GM12878 (cell line): ENCODE data around the gene NEGR1. TPM values are rescaled to one million over a fixed set of nuclear protein-coding genes. Genes with fewer than 3 reads are reported as not detected.

Source experiments
- ATAC-seq: fragments of 200-7000 bp; cut with Tn5 transposase; 3 replicates; pipeline ENCODE4 v1.9.1; 2020; ENCODE audit warnings: mild to moderate bottlenecking, moderate library complexity
- BruUV-seq: library from RNA; stranded (reverse); fragments of 400-500 nt; replicated peaks from 2 replicates; lab custom pipeline; 2021; lab: Mats Ljungman, UMichigan
- CTCF ChIA-PET: fragments of 300-600 bp; sonication (Branson Sonifier 250); formaldehyde crosslinking; extraction: SDS; loops from one replicate; lab custom pipeline; 2021; ENCODE audit warnings: inconsistent platforms; lab: Yijun Ruan, JAX
- POLR2A ChIA-PET: fragments of 350-600 bp; formaldehyde crosslinking; extraction: SDS; loops from one replicate; lab custom pipeline; 2021; ENCODE audit warnings: inconsistent platforms; lab: Charles Lee
- RAD21 ChIA-PET: fragments of 300-600 bp; sonication (Branson Sonifier 250); formaldehyde crosslinking; loops from one replicate; lab custom pipeline; 2023; ENCODE audit warnings: antibody characterized with exemption; ENCODE audit not compliant: unreplicated experiment; lab: Charles Lee
- SMC1A ChIA-PET: fragments of 300-600 bp; sonication (Branson Sonifier 250); formaldehyde crosslinking; loops from one replicate; lab custom pipeline; 2023; ENCODE audit not compliant: unreplicated experiment, uncharacterized antibody; lab: Charles Lee
- DNase-seq: peaks from one replicate; pipeline ENCODE4 v3.0.0-alpha.2; 2011; ENCODE audit warnings: low read depth, low spot score
- FAIRE-seq: peaks from 3 replicates; lab custom pipeline; 2011; peaks lifted over from hg19 to GRCh38; lab: Jason Lieb, UNC
- H2AFZ ChIP-seq: 2 replicates; pipeline ENCODE4 v1.6.0; 2011; ENCODE audit warnings: low read depth, low read length, control low read depth; ENCODE audit not compliant: control insufficient read depth
- H3K27ac ChIP-seq: 2 replicates; pipeline ENCODE4 v1.5.1; 2011; ENCODE audit warnings: control low read depth; ENCODE audit not compliant: control insufficient read depth, insufficient read depth
- H3K27me3 ChIP-seq, 2 experiments: replicated peaks in 1 of 2; 2 replicates each; pipeline versions ENCODE4 v1.6.0 to v1.6.1; 2011; ENCODE audit warnings: low read length in 1 of 2; ENCODE audit not compliant: control insufficient read depth in 2 of 2, insufficient read depth in 2 of 2
- H3K36me3 ChIP-seq, 2 experiments: 2 replicates each; pipeline ENCODE4 v1.5.1; 2011; ENCODE audit warnings: low read length in 1 of 2; ENCODE audit not compliant: control insufficient read depth in 2 of 2, insufficient read depth in 2 of 2
- H3K4me1 ChIP-seq: 2 replicates; pipeline ENCODE4 v1.6.1; 2011; ENCODE audit warnings: mild to moderate bottlenecking, low read length, moderate library complexity, mixed read lengths; ENCODE audit not compliant: control insufficient read depth, insufficient read depth
- H3K4me2 ChIP-seq: 2 replicates; pipeline ENCODE4 v1.6.0; 2011; ENCODE audit warnings: control low read depth; ENCODE audit not compliant: control insufficient read depth, insufficient read depth
- H3K4me3 ChIP-seq: fragments of 200-600 bp; sonication (generic); 2 replicates; pipeline ENCODE4 v1.5.1; 2016
- H3K79me2 ChIP-seq: 2 replicates; pipeline ENCODE4 v1.6.0; 2011; ENCODE audit warnings: low read length; ENCODE audit not compliant: control insufficient read depth, insufficient read depth
- H3K9ac ChIP-seq: 2 replicates; pipeline ENCODE4 v1.8.0; 2011; ENCODE audit warnings: low read length, control low read depth, mixed read lengths; ENCODE audit not compliant: control insufficient read depth, insufficient read depth
- H3K9me3 ChIP-seq: replicated peaks from 3 replicates; pipeline ENCODE4 v1.5.1; 2011; ENCODE audit warnings: mild to moderate bottlenecking, low read length; ENCODE audit not compliant: control insufficient read depth, insufficient read depth
- H4K20me1 ChIP-seq: 2 replicates; pipeline ENCODE4 v1.6.0; 2011; ENCODE audit not compliant: control insufficient read depth, insufficient read depth
- BMI1 ChIP-seq: fragments of 450-650 bp; IDR thresholded peaks from 2 replicates; pipeline ENCODE4 v1.6.1; 2016; ENCODE audit warnings: mild to moderate bottlenecking, moderate library complexity, borderline replicate concordance
- CHD2 ChIP-seq: IDR thresholded peaks from 2 replicates; pipeline ENCODE4 v1.6.1; 2011; ENCODE audit warnings: low read depth, low read length, improper control_type of control experiment, borderline replicate concordance
- CUX1 ChIP-seq: IDR thresholded peaks from 2 replicates; pipeline ENCODE4 v1.6.1; 2012; ENCODE audit warnings: improper control_type of control experiment, low read depth, low read length; ENCODE audit not compliant: insufficient replicate concordance
- FOXM1 ChIP-seq: IDR thresholded peaks from 2 replicates; pipeline ENCODE4 v1.6.1; 2012; ENCODE audit warnings: low read depth, mild to moderate bottlenecking, inconsistent platforms, low read length, moderate library complexity
- MYC ChIP-seq: IDR thresholded peaks from 2 replicates; pipeline ENCODE4 v1.6.1; 2011; ENCODE audit warnings: mild to moderate bottlenecking, low read length, moderate library complexity, inconsistent platforms; ENCODE audit not compliant: insufficient read depth, insufficient replicate concordance, insufficient read length, severe bottlenecking
- ZBTB33 ChIP-seq: fragments of 450-650 bp; IDR thresholded peaks from 2 replicates; pipeline ENCODE4 v1.6.1; 2017; ENCODE audit warnings: mild to moderate bottlenecking
- WGBS: methylation state at CpG from one replicate; pipeline ENCODE4 v1.1.6; 2016; ENCODE audit warnings: low lambda C conversion rate; ENCODE audit not compliant: insufficient replicate concordance, insufficient coverage; ENCODE audit errors: missing lambda C conversion rate; 5-methylcytosine and 5-hydroxymethylcytosine counted together
- in situ Hi-C: fragments of 300-500 bp; cut with MboI; formaldehyde crosslinking; loops from 9 replicates; pipeline ENCODE4 v1.14.3; 2018; ENCODE audit warnings: mixed read lengths
- intact Hi-C: fragments of 100-400 bp; cut with micrococcal nuclease; formaldehyde crosslinking; loops from one replicate; pipeline ENCODE4 v1.14.2; 2022; ENCODE audit not compliant: unreplicated experiment
- polyA plus RNA-seq, 11 experiments: library from polyadenylated mRNA; depleted of rRNA in 4 of 11; unstranded in 6 of 11; stranded (reverse) in 5 of 11; fragments of >200 nt; fragmentation: Nextera tagmentation in 4 of 11; fragmentation: Illumina TruSeq in 1 of 11; extraction: Ambion mirVana in 4 of 11; extraction: Trizol in 1 of 11; gene quantifications; 1 replicate in 1 of 11; 2 replicates in 10 of 11; pipeline versions ENCODE4 v1.2.1 to v1.2.3, GENCODE V29; 2011 to 2016; ENCODE audit warnings: inconsistent platforms in 2 of 11, missing spikeins in 2 of 11, low read depth in 1 of 11
- total RNA-seq, 4 experiments: library from RNA; depleted of rRNA in 3 of 4; stranded (reverse); fragments of >200 nt in 3 of 4; fragmentation: Illumina TruSeq in 1 of 4; extraction: Trizol in 1 of 4; gene quantifications; 2 replicates each; pipeline versions ENCODE4 v1.2.1 to v1.2.3, GENCODE V29; 2013 to 2021
- TF ChIP-seq, protein P1 (sequence below): fragments of 150-350 bp; IDR thresholded peaks from 2 replicates; pipeline ENCODE4 v1.6.1; 2016; ENCODE audit warnings: low read depth, low read length
- TF ChIP-seq, protein P2 (sequence below): fragments of 450-650 bp; IDR thresholded peaks from 2 replicates; pipeline ENCODE4 v1.6.1; 2017; ENCODE audit warnings: mild to moderate bottlenecking, moderate library complexity

The NEGR1 gene
- total and polyA plus RNA-seq, 10 of the 15 experiments (the other 5 are each of a cell fraction or from before 2014, with no cell fraction given), result under 0.01 to 0.03 (median 0.01) TPM; not detected in 7

GRCh38 chr1:71350330-71350729 lies 932.0 kb downstream of the NEGR1 start:
- intact Hi-C loops (no loop called here), in situ Hi-C loops (no loop called here)
- H3K9ac ChIP-seq, result no peak overlapping the region
- H3K27me3 ChIP-seq, result no peaks in the 10 kb centered on the region
- ChIA-PET SMC1A (interaction anchor here (0.9 kb wide), 1 partner anchor 16 kb away, joined by 3 read pairs; no protein-coding TSS in a partner anchor), POLR2A (no interaction called here), RAD21 (no interaction called here), CTCF (no interaction called here)
- BruUV-seq, result no TSS peak
- no peak for DNase-seq
- H3K27ac ChIP-seq, result no peak overlapping the region
- no peaks in the 10 kb centered on the region for H3K4me1 ChIP-seq
- no peaks in the 10 kb centered on the region for H4K20me1 ChIP-seq
- WGBS, result 0% methylated on average over 1 of the region's 1 CpG
- no peak for ATAC-seq
- no peaks in the 10 kb centered on the region for H3K79me2 ChIP-seq
- H3K4me3 ChIP-seq, result no peak overlapping the region
- H3K9me3 ChIP-seq, result no peaks in the 10 kb centered on the region
- H2AFZ ChIP-seq, result no peak overlapping the region
- no peak for FAIRE-seq
- no peak overlapping the region for H3K4me2 ChIP-seq
- no peaks in the 10 kb centered on the region for H3K36me3 ChIP-seq
- TF ChIP-seq ZBTB33 (no peak), BMI1 (no peak), CHD2 (no peak), FOXM1 (no peak), MYC (no peak), CUX1 (no peak)
- TF ChIP-seq, protein P1, sequence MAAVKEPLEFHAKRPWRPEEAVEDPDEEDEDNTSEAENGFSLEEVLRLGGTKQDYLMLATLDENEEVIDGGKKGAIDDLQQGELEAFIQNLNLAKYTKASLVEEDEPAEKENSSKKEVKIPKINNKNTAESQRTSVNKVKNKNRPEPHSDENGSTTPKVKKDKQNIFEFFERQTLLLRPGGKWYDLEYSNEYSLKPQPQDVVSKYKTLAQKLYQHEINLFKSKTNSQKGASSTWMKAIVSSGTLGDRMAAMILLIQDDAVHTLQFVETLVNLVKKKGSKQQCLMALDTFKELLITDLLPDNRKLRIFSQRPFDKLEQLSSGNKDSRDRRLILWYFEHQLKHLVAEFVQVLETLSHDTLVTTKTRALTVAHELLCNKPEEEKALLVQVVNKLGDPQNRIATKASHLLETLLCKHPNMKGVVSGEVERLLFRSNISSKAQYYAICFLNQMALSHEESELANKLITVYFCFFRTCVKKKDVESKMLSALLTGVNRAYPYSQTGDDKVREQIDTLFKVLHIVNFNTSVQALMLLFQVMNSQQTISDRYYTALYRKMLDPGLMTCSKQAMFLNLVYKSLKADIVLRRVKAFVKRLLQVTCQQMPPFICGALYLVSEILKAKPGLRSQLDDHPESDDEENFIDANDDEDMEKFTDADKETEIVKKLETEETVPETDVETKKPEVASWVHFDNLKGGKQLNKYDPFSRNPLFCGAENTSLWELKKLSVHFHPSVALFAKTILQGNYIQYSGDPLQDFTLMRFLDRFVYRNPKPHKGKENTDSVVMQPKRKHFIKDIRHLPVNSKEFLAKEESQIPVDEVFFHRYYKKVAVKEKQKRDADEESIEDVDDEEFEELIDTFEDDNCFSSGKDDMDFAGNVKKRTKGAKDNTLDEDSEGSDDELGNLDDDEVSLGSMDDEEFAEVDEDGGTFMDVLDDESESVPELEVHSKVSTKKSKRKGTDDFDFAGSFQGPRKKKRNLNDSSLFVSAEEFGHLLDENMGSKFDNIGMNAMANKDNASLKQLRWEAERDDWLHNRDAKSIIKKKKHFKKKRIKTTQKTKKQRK, result no peak
- TF ChIP-seq, protein P2, sequence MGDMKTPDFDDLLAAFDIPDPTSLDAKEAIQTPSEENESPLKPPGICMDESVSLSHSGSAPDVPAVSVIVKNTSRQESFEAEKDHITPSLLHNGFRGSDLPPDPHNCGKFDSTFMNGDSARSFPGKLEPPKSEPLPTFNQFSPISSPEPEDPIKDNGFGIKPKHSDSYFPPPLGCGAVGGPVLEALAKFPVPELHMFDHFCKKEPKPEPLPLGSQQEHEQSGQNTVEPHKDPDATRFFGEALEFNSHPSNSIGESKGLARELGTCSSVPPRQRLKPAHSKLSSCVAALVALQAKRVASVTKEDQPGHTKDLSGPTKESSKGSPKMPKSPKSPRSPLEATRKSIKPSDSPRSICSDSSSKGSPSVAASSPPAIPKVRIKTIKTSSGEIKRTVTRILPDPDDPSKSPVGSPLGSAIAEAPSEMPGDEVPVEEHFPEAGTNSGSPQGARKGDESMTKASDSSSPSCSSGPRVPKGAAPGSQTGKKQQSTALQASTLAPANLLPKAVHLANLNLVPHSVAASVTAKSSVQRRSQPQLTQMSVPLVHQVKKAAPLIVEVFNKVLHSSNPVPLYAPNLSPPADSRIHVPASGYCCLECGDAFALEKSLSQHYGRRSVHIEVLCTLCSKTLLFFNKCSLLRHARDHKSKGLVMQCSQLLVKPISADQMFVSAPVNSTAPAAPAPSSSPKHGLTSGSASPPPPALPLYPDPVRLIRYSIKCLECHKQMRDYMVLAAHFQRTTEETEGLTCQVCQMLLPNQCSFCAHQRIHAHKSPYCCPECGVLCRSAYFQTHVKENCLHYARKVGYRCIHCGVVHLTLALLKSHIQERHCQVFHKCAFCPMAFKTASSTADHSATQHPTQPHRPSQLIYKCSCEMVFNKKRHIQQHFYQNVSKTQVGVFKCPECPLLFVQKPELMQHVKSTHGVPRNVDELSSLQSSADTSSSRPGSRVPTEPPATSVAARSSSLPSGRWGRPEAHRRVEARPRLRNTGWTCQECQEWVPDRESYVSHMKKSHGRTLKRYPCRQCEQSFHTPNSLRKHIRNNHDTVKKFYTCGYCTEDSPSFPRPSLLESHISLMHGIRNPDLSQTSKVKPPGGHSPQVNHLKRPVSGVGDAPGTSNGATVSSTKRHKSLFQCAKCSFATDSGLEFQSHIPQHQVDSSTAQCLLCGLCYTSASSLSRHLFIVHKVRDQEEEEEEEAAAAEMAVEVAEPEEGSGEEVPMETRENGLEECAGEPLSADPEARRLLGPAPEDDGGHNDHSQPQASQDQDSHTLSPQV, result no peak
